Adrenal gland (tissue), 12 donors: ENCODE data around the gene PCDH9. TPM values are rescaled to one million over a fixed set of nuclear protein-coding genes. Genes with fewer than 3 reads are reported as not detected.

Experiments
- DNase-seq, 7 donors: peaks; one replicate each; pipeline ENCODE4 v3.0.0-alpha.2; 2019 to 2020
- H3K27ac ChIP-seq, 5 donors: fragments of 200-600 bp; sonication (generic) in 4 of 5; 1 replicate in 3 of 5; 2 replicates in 2 of 5; pipeline versions ENCODE4 v1.5.1 to v1.8.0; 2016 to 2020; ENCODE audit warnings: mild to moderate bottlenecking in 1 of 5
- H3K27me3 ChIP-seq: fragments of 200-600 bp; 2 replicates; pipeline ENCODE4 v1.8.0; 2021
- H3K36me3 ChIP-seq, 2 donors: fragments of 200-600 bp; replicated peaks in 1 of 2; 1 replicate in 1 of 2; 2 replicates in 1 of 2; pipeline versions ENCODE4 v1.5.1 to v1.8.0; 2018 to 2022
- H3K4me1 ChIP-seq, 2 donors: fragments of 200-600 bp; replicated peaks in 1 of 2; 1 replicate in 1 of 2; 2 replicates in 1 of 2; pipeline versions ENCODE4 v1.5.1 to v1.8.0; 2018 to 2021
- H3K4me3 ChIP-seq, 4 donors: fragments of 200-600 bp; sonication (generic) in 3 of 4; one replicate each; pipeline ENCODE4 v1.5.1; 2016 to 2018
- H3K9me3 ChIP-seq, 3 donors: fragments of 200-600 bp; sonication (generic) in 1 of 3; replicated peaks in 1 of 3; 1 replicate in 2 of 3; 2 replicates in 1 of 3; pipeline versions ENCODE4 v1.5.1 to v1.8.0; 2016 to 2021
- CTCF ChIP-seq, 6 experiments: fragments of 450-650 bp in 4 of 6; fragments of 200-600 bp in 2 of 6; sonication (generic) in 1 of 6; IDR thresholded peaks; 1 replicate in 5 of 6; 2 replicates in 1 of 6; pipeline versions ENCODE4 v1.5.1 to v1.8.0; 2016 to 2021; ENCODE audit warnings: antibody characterized with exemption in 6 of 6, mild to moderate bottlenecking in 2 of 6, moderate library complexity in 1 of 6
- POLR2A ChIP-seq, 2 donors: fragments of 450-650 bp; IDR thresholded peaks; one replicate each; pipeline ENCODE4 v1.6.1; 2017; ENCODE audit warnings: antibody characterized with exemption in 2 of 2, mild to moderate bottlenecking in 2 of 2, moderate library complexity in 1 of 2
- WGBS, 4 donors: extraction: QIAGEN DNeasy Blood & Tissue Kit in 2 of 4; methylation state at CpG; one replicate each; pipeline versions ENCODE4 v1.1.5 to v1.1.7; 2013 to 2017; 5-methylcytosine and 5-hydroxymethylcytosine counted together
- intact Hi-C, 2 donors: fragments of 100-400 bp; cut with DNase I; formaldehyde crosslinking; loops; one replicate each; pipeline versions ENCODE4 v1.14.1 to v1.15.0; 2022 to 2023
- polyA plus RNA-seq, 3 donors: library from polyadenylated mRNA; stranded (reverse); fragments of 200-250 nt in 2 of 3; fragments of 350-450 nt in 1 of 3; fragmentation: Illumina TruSeq in 1 of 3; extraction: RNeasy Lipid Tissue Mini Kit (QIAGEN cat#74804) in 1 of 3; gene quantifications; one replicate each; pipeline ENCODE4 v1.2.3, GENCODE V29; 2013 to 2014
- total RNA-seq, 9 donors: library from RNA; depleted of rRNA in 4 of 9; stranded (reverse); fragments of >200 nt in 4 of 9; fragments of 120-200 nt in 1 of 9; fragmentation: NEBNext Ultra II Directional in 1 of 9; extraction: Animal tissue kit (Norgen Biotek cat#: 25700) in 1 of 9; gene quantifications; one replicate each; pipeline versions ENCODE4 v1.1.0 to v1.2.4, GENCODE V29; 2013 to 2023
- donor health status: healthy with polysubstance abuse.
- donor health status: Bipolar disorder and iron deficiency.
- donor health status: DM: yes; HTN: yes; CAD: no.
- donor health status: DM: no; HTN: no; CAD: no.
- donor health status: DM: no; HTN: no; CAD: no.
- donor health status: DM: yes; HTN: yes; CAD: no.

Gene PCDH9
- total and polyA plus RNA-seq, 12 donors: 0.71 to 10.9 (median 3.6) TPM

- TF ChIP-seq POLR2A (IDR thresholded peaks at IDR 0.05): no peak
- no peak for TF ChIP-seq CTCF (IDR thresholded peaks at IDR 0.05)
- Histone ChIP-seq H3K4me1 (no peaks in the 10 kb centered on the region), H3K9me3 (no peaks in the 10 kb centered on the region), H3K36me3 (no peaks in the 10 kb centered on the region), H3K27me3 (no peaks in the 10 kb centered on the region), H3K27ac (no peak overlapping the region), H3K4me3 (no peak overlapping the region)
- intact Hi-C loops: no loop called here
- DNase-seq: no peak
- 69 to 82% (median 78%) methylated on average over 4 of the region's 4 CpGs for WGBS, 4 donors
These were observed 86.5 kb downstream of the PCDH9 start for GRCh38 chr13:67143544-67144115.

- 59 to 85% (median 76%) methylated on average over 2 of the region's 2 CpGs for WGBS, 4 donors
- Histone ChIP-seq H3K27ac (no peak overlapping the region), H3K4me3 (no peak overlapping the region), H3K27me3 (no peaks in the 10 kb centered on the region), H3K9me3 (no peaks in the 10 kb centered on the region), H3K4me1 (no peaks in the 10 kb centered on the region), H3K36me3 (no peaks in the 10 kb centered on the region)
- intact Hi-C loops: no loop called here
- no peak for DNase-seq
- TF ChIP-seq POLR2A (IDR thresholded peaks at IDR 0.05) (no peak), CTCF (IDR thresholded peaks at IDR 0.05) (no peak)
These were observed 90.1 kb downstream of the PCDH9 start for GRCh38 chr13:67140006-67140405.

DNA sequence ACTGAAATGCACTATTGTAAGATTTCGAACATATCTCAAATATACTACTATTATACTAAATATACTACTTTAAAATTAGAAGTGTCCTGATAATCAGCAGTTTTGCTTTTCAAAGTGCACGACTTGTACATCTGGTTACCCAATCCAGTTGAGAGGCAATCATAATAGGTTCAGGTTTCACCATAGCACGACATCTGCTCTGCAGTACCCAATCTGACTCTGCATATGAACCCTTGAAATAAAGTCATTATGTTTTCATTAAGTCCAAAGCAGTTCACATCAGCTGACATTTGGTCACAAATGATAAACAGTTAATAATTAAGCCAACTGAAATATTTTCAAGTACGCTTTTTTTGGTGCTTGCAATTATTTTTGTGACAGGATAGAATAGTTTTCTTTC, 90.6 kb downstream of the PCDH9 start:
- DNase-seq: no peak
- Histone ChIP-seq H3K4me3 (no peak overlapping the region), H3K4me1 (no peaks in the 10 kb centered on the region), H3K27ac (no peak overlapping the region), H3K36me3 (no peaks in the 10 kb centered on the region), H3K27me3 (no peaks in the 10 kb centered on the region), H3K9me3 (no peaks in the 10 kb centered on the region)
- TF ChIP-seq POLR2A (IDR thresholded peaks at IDR 0.05) (no peak), CTCF (IDR thresholded peaks at IDR 0.05) (no peak)
- 70 to 79% (median 73%) methylated on average over 4 of the region's 4 CpGs for WGBS, 4 donors
- intact Hi-C loops: no loop called here

GRCh38 chr13:67138970-67139369, 91.2 kb downstream of the PCDH9 start:
- H3K27me3 ChIP-seq: no peaks in the 10 kb centered on the region
- DNase-seq: no peak
- WGBS, 4 donors: 80 to 88% (median 81%) methylated on average over 4 of the region's 4 CpGs
- no peak overlapping the region for H3K4me3 ChIP-seq
- H3K36me3 ChIP-seq: no peaks in the 10 kb centered on the region
- intact Hi-C loops: no loop called here
- H3K4me1 ChIP-seq: no peaks in the 10 kb centered on the region
- H3K9me3 ChIP-seq: no peaks in the 10 kb centered on the region
- TF ChIP-seq POLR2A (IDR thresholded peaks at IDR 0.05) (no peak), CTCF (IDR thresholded peaks at IDR 0.05) (no peak)
- H3K27ac ChIP-seq: no peak overlapping the region
